ENCODE measurements around the gene RNF187.

DNA sequence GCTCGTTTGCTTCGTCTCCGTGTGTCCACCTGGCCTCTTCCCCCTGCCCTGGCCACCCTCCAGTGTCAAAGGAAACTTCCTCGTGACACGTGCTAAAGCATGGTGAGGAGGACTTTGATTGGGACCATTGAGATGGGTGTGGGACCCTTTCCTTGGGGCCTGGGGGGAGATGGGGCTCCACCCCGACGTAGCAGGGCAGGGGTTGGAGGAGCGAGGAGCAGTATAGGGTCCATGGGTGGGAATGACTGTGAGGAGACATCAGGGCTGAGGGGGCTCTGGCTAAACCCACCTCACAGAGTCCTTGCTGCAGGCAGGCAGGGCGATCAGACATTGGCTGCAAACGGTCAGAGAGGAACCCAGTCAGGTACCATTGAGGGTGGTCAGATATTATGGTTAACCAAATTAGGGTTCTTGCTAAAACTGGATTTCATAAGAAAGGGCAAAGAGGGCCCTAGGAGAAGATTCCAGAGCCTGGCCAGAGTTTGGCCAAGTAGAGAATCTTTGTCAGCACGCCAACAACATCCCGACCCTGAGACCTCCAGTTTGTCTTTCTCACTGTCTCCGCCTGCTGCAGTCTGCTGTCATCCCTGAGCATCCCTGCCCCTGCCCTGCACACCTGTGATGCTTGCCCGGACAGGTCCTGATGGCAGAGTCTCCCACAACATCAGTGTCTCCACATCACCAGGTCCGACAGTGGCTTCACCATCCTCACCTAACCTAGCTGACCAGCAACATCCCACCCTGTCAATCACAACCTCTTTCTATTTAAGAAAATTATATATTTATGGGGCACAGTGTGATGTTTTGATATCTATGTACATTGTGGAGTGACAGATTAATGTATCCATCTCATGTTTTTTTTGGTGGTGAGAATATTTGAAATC is 8.0 kb downstream of the RNF187 start:
- TF ChIP-seq POLR2AphosphoS5 (IDR thresholded peaks at IDR 0.05) (no peak), POLR2A (IDR thresholded peaks at IDR 0.05) (no peak), CTCF (IDR thresholded peaks at IDR 0.05) (no peak)

Data from stomach (tissue), 4 donors.